Activated naive CD4-positive, alpha-beta T cell treated with anti-CD3 and anti-CD28 coated beads, Interleukin-2, amount 10 ng/mL, durations not matched to agents 7 days and 5 days (primary cell): ENCODE measurements around the gene SULT1B1.

Source experiments
- CTCF ChIA-PET: fragments of 350-600 bp; sonication (Branson Sonifier 250); formaldehyde crosslinking; loops from one replicate; lab custom pipeline; 2021; ENCODE audit warnings: antibody characterized with exemption; lab: Charles Lee
- DNase-seq: peaks from one replicate; pipeline ENCODE4 v3.0.0-alpha.2; 2020
- H3K27ac Mint-ChIP-seq: one replicate; pipeline ENCODE4 v1.8.0; 2021; ENCODE audit warnings: mild to moderate bottlenecking, moderate library complexity, mixed read lengths
- H3K27me3 Mint-ChIP-seq: one replicate; pipeline ENCODE4 v1.8.0; 2021; ENCODE audit warnings: mild to moderate bottlenecking, mixed read lengths
- H3K36me3 Mint-ChIP-seq: one replicate; pipeline ENCODE4 v1.8.0; 2021; ENCODE audit warnings: mixed read lengths
- H3K4me1 Mint-ChIP-seq: one replicate; pipeline ENCODE4 v1.8.0; 2021; ENCODE audit warnings: mixed read lengths
- H3K4me3 Mint-ChIP-seq: one replicate; pipeline ENCODE4 v1.8.0; 2021; ENCODE audit warnings: mild to moderate bottlenecking, moderate library complexity, mixed read lengths
- H3K9me3 Mint-ChIP-seq: one replicate; pipeline ENCODE4 v1.8.0; 2021; ENCODE audit warnings: mixed read lengths

SULT1B1 gene

GRCh38 chr4:69731847-69732246, 28.6 kb downstream of the SULT1B1 start:
- Mint-ChIP-seq H3K27me3 (no peaks in the 10 kb centered on the region), H3K4me1 (no peaks in the 10 kb centered on the region), H3K9me3 (no peaks in the 10 kb centered on the region), H3K4me3 (no peak overlapping the region), H3K36me3 (no peaks in the 10 kb centered on the region), H3K27ac (no peak overlapping the region)
- no peak for DNase-seq
- CTCF ChIA-PET, result no interaction called here

GRCh38 chr4:69731241-69731640, 29.2 kb downstream of the SULT1B1 start:
- Mint-ChIP-seq H3K4me3 (no peak overlapping the region), H3K36me3 (no peaks in the 10 kb centered on the region), H3K27ac (no peak overlapping the region), H3K4me1 (no peaks in the 10 kb centered on the region), H3K27me3 (no peaks in the 10 kb centered on the region), H3K9me3 (no peaks in the 10 kb centered on the region)
- no peak for DNase-seq
- CTCF ChIA-PET, result no interaction called here

GRCh38 chr4:69730002-69730401, 30.4 kb downstream of the SULT1B1 start:
- Mint-ChIP-seq H3K9me3 (peaks cover 1% of the 10 kb centered on the region), H3K36me3 (no peaks in the 10 kb centered on the region), H3K27ac (no peak overlapping the region), H3K4me1 (no peaks in the 10 kb centered on the region), H3K27me3 (no peaks in the 10 kb centered on the region), H3K4me3 (no peak overlapping the region)
- no peak for DNase-seq
- CTCF ChIA-PET, result no interaction called here

- Mint-ChIP-seq H3K4me1 (no peaks in the 10 kb centered on the region), H3K27me3 (no peaks in the 10 kb centered on the region), H3K27ac (no peak overlapping the region), H3K9me3 (peaks cover 1% of the 10 kb centered on the region), H3K4me3 (no peak overlapping the region), H3K36me3 (no peaks in the 10 kb centered on the region)
- CTCF ChIA-PET, result no interaction called here
- DNase-seq, result no peak
Observed at GRCh38 chr4:69727926-69728325, 32.5 kb downstream of the SULT1B1 start.

- no peak for DNase-seq
Observed at GRCh38 chr4:69727426-69727825, 33.0 kb downstream of the SULT1B1 start.

GRCh38 chr4:69726971-69727370, 33.4 kb downstream of the SULT1B1 start:
- no peaks in the 10 kb centered on the region for H3K4me1 Mint-ChIP-seq
- CTCF ChIA-PET, result no interaction called here
- no peaks in the 10 kb centered on the region for H3K36me3 Mint-ChIP-seq
- no peaks in the 10 kb centered on the region for H3K27me3 Mint-ChIP-seq
- DNase-seq, result no peak
- no peak overlapping the region for H3K27ac Mint-ChIP-seq
- H3K9me3 Mint-ChIP-seq, result peaks cover 1% of the 10 kb centered on the region
- no peak overlapping the region for H3K4me3 Mint-ChIP-seq

More at GRCh38 chr4:69727426-69727825, 33.0 kb downstream of the SULT1B1 start:
- CTCF ChIA-PET, result no interaction called here
- H3K4me3 Mint-ChIP-seq, result no peak overlapping the region
- no peaks in the 10 kb centered on the region for H3K27me3 Mint-ChIP-seq
- H3K9me3 Mint-ChIP-seq, result peaks cover 1% of the 10 kb centered on the region
- no peaks in the 10 kb centered on the region for H3K4me1 Mint-ChIP-seq
- no peaks in the 10 kb centered on the region for H3K36me3 Mint-ChIP-seq
- H3K27ac Mint-ChIP-seq, result no peak overlapping the region

GRCh38 chr4:69718396-69719271, 41.8 kb downstream of the SULT1B1 start:
- Mint-ChIP-seq H3K27ac (no peak overlapping the region), H3K9me3 (no peaks in the 10 kb centered on the region), H3K4me1 (no peaks in the 10 kb centered on the region), H3K27me3 (no peaks in the 10 kb centered on the region), H3K36me3 (no peaks in the 10 kb centered on the region), H3K4me3 (no peak overlapping the region)
- CTCF ChIA-PET, result no interaction called here
- DNase-seq, result no peak

GRCh38 chr4:69717778-69718177, 42.6 kb downstream of the SULT1B1 start:
- no peak overlapping the region for H3K4me3 Mint-ChIP-seq
- no peak overlapping the region for H3K27ac Mint-ChIP-seq
- CTCF ChIA-PET, result no interaction called here
- no peaks in the 10 kb centered on the region for H3K36me3 Mint-ChIP-seq
- no peaks in the 10 kb centered on the region for H3K4me1 Mint-ChIP-seq
- no peak for DNase-seq
- no peaks in the 10 kb centered on the region for H3K9me3 Mint-ChIP-seq
- no peaks in the 10 kb centered on the region for H3K27me3 Mint-ChIP-seq

- Mint-ChIP-seq H3K9me3 (no peaks in the 10 kb centered on the region), H3K27ac (no peak overlapping the region), H3K4me1 (no peaks in the 10 kb centered on the region), H3K27me3 (no peaks in the 10 kb centered on the region), H3K36me3 (no peaks in the 10 kb centered on the region), H3K4me3 (no peak overlapping the region)
- no peak for DNase-seq
- CTCF ChIA-PET, result no interaction called here
Observed at GRCh38 chr4:69716654-69717053, 43.8 kb downstream of the SULT1B1 start.

GRCh38 chr4:69714086-69714485, 46.3 kb downstream of the SULT1B1 start:
- CTCF ChIA-PET, result no interaction called here
- H3K36me3 Mint-ChIP-seq, result no peaks in the 10 kb centered on the region

GRCh38 chr4:69713593-69713992, 46.8 kb downstream of the SULT1B1 start:
- Mint-ChIP-seq H3K9me3 (peaks cover 6% of the 10 kb centered on the region), H3K4me1 (no peaks in the 10 kb centered on the region), H3K4me3 (no peak overlapping the region), H3K36me3 (no peaks in the 10 kb centered on the region), H3K27me3 (no peaks in the 10 kb centered on the region), H3K27ac (no peak overlapping the region)
- CTCF ChIA-PET, result no interaction called here
- DNase-seq, result no peak

More at GRCh38 chr4:69714086-69714485, 46.3 kb downstream of the SULT1B1 start:
- no peak overlapping the region for H3K4me3 Mint-ChIP-seq
- H3K9me3 Mint-ChIP-seq, result peaks cover 6% of the 10 kb centered on the region
- H3K27me3 Mint-ChIP-seq, result no peaks in the 10 kb centered on the region
- no peak for DNase-seq
- H3K4me1 Mint-ChIP-seq, result no peaks in the 10 kb centered on the region
- H3K27ac Mint-ChIP-seq, result no peak overlapping the region

- peaks cover 6% of the 10 kb centered on the region for H3K9me3 Mint-ChIP-seq
- no peak overlapping the region for H3K27ac Mint-ChIP-seq
- no peak overlapping the region for H3K4me3 Mint-ChIP-seq
- CTCF ChIA-PET, result interaction anchor here (2.1 kb wide), 1 partner anchor 12 kb away, joined by 6 read pairs; no protein-coding TSS in a partner anchor
- H3K36me3 Mint-ChIP-seq, result no peaks in the 10 kb centered on the region
- no peaks in the 10 kb centered on the region for H3K4me1 Mint-ChIP-seq
- no peak for DNase-seq
- H3K27me3 Mint-ChIP-seq, result no peaks in the 10 kb centered on the region
Observed at GRCh38 chr4:69710580-69710979, 49.8 kb downstream of the SULT1B1 start.

GRCh38 chr4:69708211-69708610, 52.2 kb downstream of the SULT1B1 start:
- peaks cover 6% of the 10 kb centered on the region for H3K9me3 Mint-ChIP-seq
- no peaks in the 10 kb centered on the region for H3K36me3 Mint-ChIP-seq
- CTCF ChIA-PET, result interaction anchor here (1.0 to 2.1 kb wide), 2 partner anchors 9 to 115 kb away, joined by 3 to 6 read pairs; no protein-coding TSS in a partner anchor
- H3K4me1 Mint-ChIP-seq, result no peaks in the 10 kb centered on the region
- no peaks in the 10 kb centered on the region for H3K27me3 Mint-ChIP-seq
- H3K27ac Mint-ChIP-seq, result no peak overlapping the region
- no peak overlapping the region for H3K4me3 Mint-ChIP-seq
- DNase-seq, result no peak

- Mint-ChIP-seq H3K27me3 (no peaks in the 10 kb centered on the region), H3K9me3 (peaks cover 6% of the 10 kb centered on the region), H3K4me1 (no peaks in the 10 kb centered on the region), H3K27ac (no peak overlapping the region), H3K36me3 (no peaks in the 10 kb centered on the region), H3K4me3 (no peak overlapping the region)
- no peak for DNase-seq
- CTCF ChIA-PET, result interaction anchor here (0.9 to 1.0 kb wide), 2 partner anchors 100 to 116 kb away, joined by 3 read pairs; no protein-coding TSS in a partner anchor
Observed at GRCh38 chr4:69707807-69708206, 52.6 kb downstream of the SULT1B1 start.

GRCh38 chr4:69702201-69702600, 58.2 kb downstream of the SULT1B1 start:
- CTCF ChIA-PET, result no interaction called here
- Mint-ChIP-seq H3K9me3 (no peaks in the 10 kb centered on the region), H3K4me3 (no peak overlapping the region), H3K36me3 (no peaks in the 10 kb centered on the region), H3K27ac (no peak overlapping the region), H3K27me3 (peaks cover 3% of the 10 kb centered on the region), H3K4me1 (no peaks in the 10 kb centered on the region)
- no peak for DNase-seq
